ENCODE results near the gene NMT1.
"Not testable (repeated sequence)": the region's sequence is repeated elsewhere in the genome, so short reads cannot be mapped to it uniquely, and the experiment has no call there.

Gene NMT1

GRCh38 chr17:45120558-45120957, 59.4 kb downstream of the NMT1 start:
- DNase-seq (ENCODE audit: low read depth), result no peak

GRCh38 chr17:45121055-45121454, 59.9 kb downstream of the NMT1 start:
- no peak for DNase-seq (ENCODE audit: low read depth)

- DNase-seq (ENCODE audit: low read depth), result no peak
Measured at GRCh38 chr17:45123076-45123770, 62.1 kb downstream of the NMT1 start.

- peak; percentile 68 for DNase-seq (ENCODE audit: low read depth)
Measured at GRCh38 chr17:45123930-45124796, 63.0 kb downstream of the NMT1 start.

- not testable (repeated sequence) for DNase-seq (ENCODE audit: low read depth)
Measured at GRCh38 chr17:45124797-45125122, 63.6 kb downstream of the NMT1 start.

GRCh38 chr17:45125509-45125908, 64.4 kb downstream of the NMT1 start:
- no peak for DNase-seq (ENCODE audit: low read depth)

GRCh38 chr17:45127207-45127547, 66.1 kb downstream of the NMT1 start:
- DNase-seq (ENCODE audit: low read depth), result no peak

GRCh38 chr17:45127548-45128300, 66.6 kb downstream of the NMT1 start:
- DNase-seq (ENCODE audit: low read depth), result no peak

- no peak for DNase-seq (ENCODE audit: low read depth)
Measured at GRCh38 chr17:45128331-45128730, 67.2 kb downstream of the NMT1 start.

- DNase-seq (ENCODE audit: low read depth), result no peak
Measured at GRCh38 chr17:45128989-45129388, 67.9 kb downstream of the NMT1 start.

GRCh38 chr17:45129426-45129939, 68.4 kb downstream of the NMT1 start:
- no peak for DNase-seq (ENCODE audit: low read depth)

GRCh38 chr17:45129940-45130680, 69.0 kb downstream of the NMT1 start:
- DNase-seq (ENCODE audit: low read depth), result no peak

GRCh38 chr17:45130681-45131615, 69.8 kb downstream of the NMT1 start:
- no peak for DNase-seq (ENCODE audit: low read depth)

- DNase-seq (ENCODE audit: low read depth), result no peak
Measured at GRCh38 chr17:45131616-45132319, 70.7 kb downstream of the NMT1 start.

- DNase-seq (ENCODE audit: low read depth), result no peak
Measured at GRCh38 chr17:45132320-45132571, 71.1 kb downstream of the NMT1 start, which contains the start of gene PLCD3. PLCD3 (minus strand) TSS chr17:45132515; CDS start chr17:45132410, 105 bp downstream.

GRCh38 chr17:45132572-45133463, 71.7 kb downstream of the NMT1 start:
- no peak for DNase-seq (ENCODE audit: low read depth)

GRCh38 chr17:45135192-45135977, 74.3 kb downstream of the NMT1 start, which contains the start of gene ACBD4:
ACBD4 (plus strand) TSS chr17:45135687; CDS start chr17:45136145, 458 bp downstream.
- DNase-seq (ENCODE audit: low read depth), result peak; percentile 78
